AG08395 (cell line): ENCODE results near the gene PNCK.
A peak's percentile ranks its signal among the peaks of the same experiment; 100 is the strongest.
"Not testable (repeated sequence)": the region's sequence is repeated elsewhere in the genome, so short reads cannot be mapped to it uniquely, and the experiment has no call there.

Experiments
- DNase-seq: peaks from one replicate; pipeline ENCODE4 v3.0.0; 2012; ENCODE audit warnings: mixed read lengths, low spot score

PNCK gene

GRCh38 chrX:153699210-153699783 lies 25.7 kb upstream of the PNCK start:
- DNase-seq, result not testable (repeated sequence)

- DNase-seq, result no peak
These were observed 24.6 kb upstream of the PNCK start for GRCh38 chrX:153697924-153698865.

GRCh38 chrX:153696986-153697722 lies 23.5 kb upstream of the PNCK start:
- DNase-seq, result not testable (repeated sequence)

- DNase-seq, result not testable (repeated sequence)
These were observed 22.9 kb upstream of the PNCK start for GRCh38 chrX:153696538-153696937.

GRCh38 chrX:153696100-153696499 lies 22.5 kb upstream of the PNCK start:
- no peak for DNase-seq

GRCh38 chrX:153694687-153695270 lies 21.2 kb upstream of the PNCK start:
- DNase-seq, result no peak

GRCh38 chrX:153694256-153694655 lies 20.6 kb upstream of the PNCK start:
- DNase-seq, result not testable (repeated sequence)

- DNase-seq, result no peak
These were observed 19.8 kb upstream of the PNCK start for GRCh38 chrX:153693216-153694086.

GRCh38 chrX:153692611-153693156 lies 19.1 kb upstream of the PNCK start:
- no peak for DNase-seq

- DNase-seq, result no peak
These were observed 18.4 kb upstream of the PNCK start for GRCh38 chrX:153692003-153692402.

- DNase-seq, result not testable (repeated sequence)
These were observed 17.6 kb upstream of the PNCK start for GRCh38 chrX:153691032-153691827.

- no peak for DNase-seq
These were observed 16.9 kb upstream of the PNCK start for GRCh38 chrX:153690466-153690865.

GRCh38 chrX:153689654-153690465 lies 16.2 kb upstream of the PNCK start:
- no peak for DNase-seq

GRCh38 chrX:153688911-153689590 lies 15.4 kb upstream of the PNCK start:
- peak; percentile 26 for DNase-seq

GRCh38 chrX:153688506-153688905 lies 14.9 kb upstream of the PNCK start:
- DNase-seq, result no peak

- DNase-seq, result no peak
These were observed 14.5 kb upstream of the PNCK start for GRCh38 chrX:153688071-153688470.

GRCh38 chrX:153687121-153688039 lies 13.8 kb upstream of the PNCK start, which contains the start of gene SLC6A8:
Gene SLC6A8, plus strand, starts transcription at chrX:153687926. Its CDS starts 649 bp downstream, at chrX:153688575.
- peak; percentile 78 for DNase-seq
